GM21526 (cell line): Measurements from ENCODE around the gene SLC9A8.

ENCODE experiments used
- ATAC-seq: cut with Tn5 transposase; IDR thresholded peaks from one replicate; pipeline ENCODE4 v1.9.1; 2021; ENCODE audit warnings: moderate library complexity; ENCODE audit not compliant: unreplicated experiment, low FRiP score

SLC9A8 gene

DNA sequence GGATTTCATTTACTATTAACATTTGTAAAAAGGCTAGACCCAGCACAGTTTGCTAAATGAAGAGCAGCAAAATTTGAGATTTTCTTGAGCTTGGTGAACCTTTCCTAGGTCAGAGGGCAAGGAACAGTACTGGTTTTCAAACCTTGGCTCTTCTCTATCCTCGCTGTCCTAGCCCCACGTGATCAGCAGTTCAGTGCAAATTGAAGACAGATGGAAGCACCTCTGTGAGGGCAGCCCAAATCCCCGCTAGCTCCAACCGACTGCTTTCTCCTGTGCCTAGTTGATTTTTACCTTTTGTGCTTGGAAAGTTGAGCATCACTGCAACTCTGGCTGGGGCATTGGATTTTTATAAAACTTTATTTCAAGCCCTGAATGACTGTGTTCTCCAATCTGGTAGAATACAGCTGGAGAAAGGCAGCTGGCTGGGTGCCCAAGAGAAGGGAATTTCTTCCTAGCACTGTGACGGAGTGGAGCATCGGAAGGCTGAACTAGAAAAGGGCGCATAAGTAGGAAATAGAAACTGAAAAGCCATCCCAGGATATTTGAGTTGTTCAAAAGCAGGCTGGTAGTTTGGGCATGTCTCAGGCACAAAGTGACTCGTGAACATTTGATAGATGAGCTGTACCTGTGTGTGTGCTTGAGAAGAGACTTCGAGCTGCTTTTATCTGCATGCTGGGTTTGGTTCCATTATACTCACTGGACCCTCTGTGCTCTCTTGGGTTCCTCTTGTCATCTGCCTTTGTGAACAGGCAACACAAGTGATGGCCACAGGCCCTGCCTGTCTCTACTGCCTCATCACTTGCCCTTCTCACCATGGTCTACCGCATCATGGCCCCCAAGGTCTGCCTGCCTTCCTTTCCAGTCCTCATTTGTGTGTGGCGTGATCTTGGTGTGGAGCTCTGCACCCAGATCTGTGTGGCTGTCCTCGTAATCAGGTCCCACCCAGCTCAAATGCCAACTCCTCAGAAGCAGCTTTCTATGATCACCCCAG is 125.8 kb downstream of the SLC9A8 start:
- no peak for ATAC-seq

DNA sequence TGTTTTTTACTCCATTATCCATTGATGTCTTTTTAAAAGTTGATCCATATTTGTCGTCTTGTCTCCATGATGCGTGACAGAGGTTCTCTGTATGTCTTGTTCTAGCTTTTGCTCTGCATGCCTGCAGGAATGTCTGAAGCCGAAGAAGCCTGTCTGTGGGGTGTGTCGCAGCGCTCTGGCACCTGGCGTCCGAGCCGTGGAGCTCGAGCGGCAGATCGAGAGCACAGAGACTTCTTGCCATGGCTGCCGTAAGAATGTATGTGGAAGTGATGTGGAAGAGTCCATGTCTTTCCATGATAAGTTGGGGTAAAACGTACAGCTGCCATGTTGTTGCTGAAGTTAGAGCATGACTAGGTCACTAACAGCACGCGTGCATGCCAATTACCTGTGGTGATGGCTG is 128.8 kb downstream of the SLC9A8 start:
- no peak for ATAC-seq
